Thoracic aorta (tissue), 2 donors: Measurements from ENCODE around the gene PTPRE. TPM values are rescaled to one million over a fixed set of nuclear protein-coding genes. Genes with fewer than 3 reads are reported as not detected.

Experiments
- ATAC-seq: fragments of 150-250 bp; one replicate; pipeline ENCODE4 v1.8.0; 2017; ENCODE audit warnings: low read depth; ENCODE audit not compliant: insufficient number of reproducible peaks, low FRiP score
- DNase-seq: peaks from one replicate; pipeline ENCODE4 v3.0.0-alpha.2; 2020; ENCODE audit warnings: low spot score
- H3K27ac ChIP-seq, 2 donors: fragments of 200-600 bp; sonication (generic); 1 replicate in 1 of 2; 2 replicates in 1 of 2; pipeline ENCODE4 v1.5.1; 2016; ENCODE audit warnings: mild to moderate bottlenecking in 2 of 2, moderate library complexity in 2 of 2
- H3K27me3 ChIP-seq: fragments of 200-600 bp; sonication (generic); replicated peaks from 2 replicates; pipeline ENCODE4 v1.6.0; 2016; ENCODE audit warnings: mild to moderate bottlenecking; ENCODE audit not compliant: insufficient read depth
- H3K36me3 ChIP-seq: fragments of 200-600 bp; sonication (generic); one replicate; pipeline ENCODE4 v1.5.1; 2016
- H3K4me1 ChIP-seq, 2 donors: fragments of 200-600 bp; sonication (generic); 1 replicate in 1 of 2; 2 replicates in 1 of 2; pipeline versions ENCODE4 v1.5.1 to v1.6.0; 2016; ENCODE audit warnings: low read depth in 2 of 2, mild to moderate bottlenecking in 1 of 2; ENCODE audit not compliant: control insufficient read depth in 1 of 2
- H3K4me3 ChIP-seq: fragments of 200-600 bp; sonication (generic); 2 replicates; pipeline ENCODE4 v1.5.1; 2016; ENCODE audit warnings: mild to moderate bottlenecking
- H3K9me3 ChIP-seq: fragments of 200-600 bp; sonication (generic); 2 replicates; pipeline ENCODE4 v1.5.1; 2016
- CTCF ChIP-seq: fragments of 200-600 bp; sonication (generic); IDR thresholded peaks from one replicate; pipeline ENCODE4 v1.5.1; 2019; ENCODE audit warnings: antibody characterized with exemption
- total RNA-seq, 2 donors: library from RNA; depleted of rRNA; stranded (reverse); fragments of >200 nt; gene quantifications; one replicate each; pipeline versions ENCODE4 v1.1.0 to v1.2.3, GENCODE V29; 2016

Gene PTPRE
- total RNA-seq, 2 donors from 2014 or later: 41.9 to 45.1 TPM

- H3K36me3 ChIP-seq: peaks cover 26% of the 10 kb centered on the region
- ATAC-seq (no peak), DNase-seq (no peak)
- H3K4me1 ChIP-seq: no peaks in the 10 kb centered on the region
- H3K27me3 ChIP-seq: no peaks in the 10 kb centered on the region
- no peaks in the 10 kb centered on the region for H3K9me3 ChIP-seq
- H3K27ac ChIP-seq: no peak overlapping the region
- TF ChIP-seq CTCF: no peak
- H3K4me3 ChIP-seq: no peak overlapping the region
Measured at GRCh38 chr10:128072046-128072445, 165.1 kb downstream of the PTPRE start.

- DNase-seq (no peak), ATAC-seq (no peak)
- H3K27me3 ChIP-seq: no peaks in the 10 kb centered on the region
- H3K36me3 ChIP-seq: peaks cover 26% of the 10 kb centered on the region
- no peak for TF ChIP-seq CTCF
- no peak overlapping the region for H3K4me3 ChIP-seq
- no peaks in the 10 kb centered on the region for H3K4me1 ChIP-seq
- no peaks in the 10 kb centered on the region for H3K9me3 ChIP-seq
- H3K27ac ChIP-seq: no peak overlapping the region
Measured at GRCh38 chr10:128072941-128073645, 166.2 kb downstream of the PTPRE start.

- Histone ChIP-seq H3K27me3 (no peaks in the 10 kb centered on the region), H3K4me3 (no peak overlapping the region), H3K9me3 (no peaks in the 10 kb centered on the region), H3K4me1 (no peaks in the 10 kb centered on the region), H3K27ac (no peak overlapping the region), H3K36me3 (peaks cover 22% of the 10 kb centered on the region)
- DNase-seq (no peak), ATAC-seq (no peak)
- no peak for TF ChIP-seq CTCF
Measured at GRCh38 chr10:128073890-128074289, 167.0 kb downstream of the PTPRE start.

- Histone ChIP-seq H3K4me1 (no peaks in the 10 kb centered on the region), H3K9me3 (no peaks in the 10 kb centered on the region), H3K36me3 (peaks cover 22% of the 10 kb centered on the region), H3K27ac (no peak overlapping the region), H3K4me3 (no peak overlapping the region), H3K27me3 (no peaks in the 10 kb centered on the region)
- DNase-seq (no peak), ATAC-seq (no peak)
- TF ChIP-seq CTCF: no peak
Measured at GRCh38 chr10:128074589-128074988, 167.7 kb downstream of the PTPRE start.

- Histone ChIP-seq H3K4me1 (no peaks in the 10 kb centered on the region), H3K36me3 (peaks cover 7% of the 10 kb centered on the region), H3K9me3 (no peaks in the 10 kb centered on the region), H3K4me3 (no peak overlapping the region), H3K27ac (no peak overlapping the region), H3K27me3 (no peaks in the 10 kb centered on the region)
- no peak for TF ChIP-seq CTCF
- ATAC-seq (no peak), DNase-seq (no peak)
Measured at GRCh38 chr10:128077155-128077875, 170.4 kb downstream of the PTPRE start.
